ENCODE data around the gene TMEM11. TPM values are rescaled to one million over a fixed set of nuclear protein-coding genes. Genes with fewer than 3 reads are reported as not detected.
A peak's percentile ranks its signal among the peaks of the same experiment; 100 is the strongest.
"Not testable (repeated sequence)": the region's sequence is repeated elsewhere in the genome, so short reads cannot be mapped to it uniquely, and the experiment has no call there.

TMEM11 gene
- total RNA-seq, 1 donor from 2014 or later, result 34.7 TPM

- peaks cover 13% of the 10 kb centered on the region for H3K9me3 Mint-ChIP-seq
- peaks cover 8% of the 10 kb centered on the region for H3K36me3 Mint-ChIP-seq (ENCODE audit: low read depth)
- peaks cover 3% of the 10 kb centered on the region for H3K4me1 Mint-ChIP-seq
- intact Hi-C loops (cut with micrococcal nuclease), result no loop called here
- H3K4me3 Mint-ChIP-seq, result no peak overlapping the region
- no peaks in the 10 kb centered on the region for H3K27me3 Mint-ChIP-seq
- H3K27ac Mint-ChIP-seq, result no peak overlapping the region
- no peak for DNase-seq
Measured at GRCh38 chr17:21232033-21232749, 18.2 kb upstream of the TMEM11 start.

- Mint-ChIP-seq H3K36me3 (ENCODE audit: low read depth) (peaks cover 8% of the 10 kb centered on the region), H3K9me3 (peaks cover 13% of the 10 kb centered on the region), H3K27ac (no peak overlapping the region), H3K4me3 (no peak overlapping the region), H3K4me1 (peaks cover 3% of the 10 kb centered on the region), H3K27me3 (no peaks in the 10 kb centered on the region)
- intact Hi-C loops (cut with micrococcal nuclease), result no loop called here
- no peak for DNase-seq
Measured at GRCh38 chr17:21231533-21231932, 17.6 kb upstream of the TMEM11 start.

- intact Hi-C loops (cut with micrococcal nuclease), result no loop called here
- Mint-ChIP-seq H3K9me3 (no peaks in the 10 kb centered on the region), H3K4me1 (no peaks in the 10 kb centered on the region), H3K27me3 (no peaks in the 10 kb centered on the region), H3K27ac (no peak overlapping the region), H3K4me3 (no peak overlapping the region), H3K36me3 (ENCODE audit: low read depth) (no peaks in the 10 kb centered on the region)
- no peak for DNase-seq
Measured at GRCh38 chr17:21228845-21229244, 14.9 kb upstream of the TMEM11 start.

- H3K27me3 Mint-ChIP-seq, result no peaks in the 10 kb centered on the region
- no peak overlapping the region for H3K27ac Mint-ChIP-seq
- no peaks in the 10 kb centered on the region for H3K4me1 Mint-ChIP-seq
- no peaks in the 10 kb centered on the region for H3K9me3 Mint-ChIP-seq
- DNase-seq, result no peak
- intact Hi-C loops (cut with micrococcal nuclease), result no loop called here
- no peaks in the 10 kb centered on the region for H3K36me3 Mint-ChIP-seq (ENCODE audit: low read depth)
- H3K4me3 Mint-ChIP-seq, result no peak overlapping the region
Measured at GRCh38 chr17:21228111-21228510, 14.2 kb upstream of the TMEM11 start.

GRCh38 chr17:21227277-21227676 lies 13.3 kb upstream of the TMEM11 start:
- H3K4me1 Mint-ChIP-seq; DNase-seq; H3K27me3 Mint-ChIP-seq; intact Hi-C loops (cut with micrococcal nuclease); H3K9me3 Mint-ChIP-seq; H3K4me3 Mint-ChIP-seq; H3K27ac Mint-ChIP-seq; H3K36me3 Mint-ChIP-seq (ENCODE audit: low read depth): not testable (repeated sequence)

- H3K4me3 Mint-ChIP-seq, result no peak overlapping the region
- H3K9me3 Mint-ChIP-seq, result no peaks in the 10 kb centered on the region
- intact Hi-C loops (cut with micrococcal nuclease), result no loop called here
- DNase-seq, result no peak
- peaks cover 12% of the 10 kb centered on the region for H3K36me3 Mint-ChIP-seq (ENCODE audit: low read depth)
- peaks cover 2% of the 10 kb centered on the region for H3K4me1 Mint-ChIP-seq
- H3K27ac Mint-ChIP-seq, result no peak overlapping the region
- H3K27me3 Mint-ChIP-seq, result no peaks in the 10 kb centered on the region
Measured at GRCh38 chr17:21223086-21223485, 9.1 kb upstream of the TMEM11 start.

- intact Hi-C loops (cut with micrococcal nuclease), result no loop called here
- no peak for DNase-seq
- H3K9me3 Mint-ChIP-seq, result no peaks in the 10 kb centered on the region
- H3K27ac Mint-ChIP-seq, result no peak overlapping the region
- peaks cover 23% of the 10 kb centered on the region for H3K36me3 Mint-ChIP-seq (ENCODE audit: low read depth)
- no peak overlapping the region for H3K4me3 Mint-ChIP-seq
- peaks cover 27% of the 10 kb centered on the region for H3K4me1 Mint-ChIP-seq
- H3K27me3 Mint-ChIP-seq, result no peaks in the 10 kb centered on the region
Measured at GRCh38 chr17:21218831-21219380, 4.9 kb upstream of the TMEM11 start.

- H3K4me1 Mint-ChIP-seq, result peaks cover 30% of the 10 kb centered on the region
- H3K36me3 Mint-ChIP-seq (ENCODE audit: low read depth), result peaks cover 23% of the 10 kb centered on the region
- peak overlapping the region; percentile 58 for H3K27ac Mint-ChIP-seq
- no peak overlapping the region for H3K4me3 Mint-ChIP-seq
- intact Hi-C loops (cut with micrococcal nuclease), result no loop called here
- no peaks in the 10 kb centered on the region for H3K27me3 Mint-ChIP-seq
- no peaks in the 10 kb centered on the region for H3K9me3 Mint-ChIP-seq
- DNase-seq, result no peak
Measured at GRCh38 chr17:21218101-21218500, 4.1 kb upstream of the TMEM11 start.

GRCh38 chr17:21217346-21217745 lies 3.4 kb upstream of the TMEM11 start:
- intact Hi-C loops (cut with micrococcal nuclease), result no loop called here
- Mint-ChIP-seq H3K4me1 (peaks cover 35% of the 10 kb centered on the region), H3K27me3 (no peaks in the 10 kb centered on the region), H3K36me3 (ENCODE audit: low read depth) (peaks cover 23% of the 10 kb centered on the region), H3K27ac (no peak overlapping the region), H3K4me3 (no peak overlapping the region), H3K9me3 (no peaks in the 10 kb centered on the region)
- DNase-seq, result no peak

GRCh38 chr17:21215935-21216334 lies 2.0 kb upstream of the TMEM11 start:
- DNase-seq, result no peak
- Mint-ChIP-seq H3K4me1 (peaks cover 44% of the 10 kb centered on the region), H3K36me3 (ENCODE audit: low read depth) (peaks cover 16% of the 10 kb centered on the region), H3K9me3 (no peaks in the 10 kb centered on the region), H3K27me3 (no peaks in the 10 kb centered on the region), H3K27ac (peak overlapping the region; percentile 52), H3K4me3 (peak overlapping the region; percentile 90)
- intact Hi-C loops (cut with micrococcal nuclease), result loop anchor here (2.0 kb wide), 2 partner anchors 37 to 89 kb away; partner anchors contain the start of genes DHRS7B and NATD1

GRCh38 chr17:21214777-21215541 lies 998 bp upstream of the TMEM11 start:
- intact Hi-C loops (cut with micrococcal nuclease), result loop anchor here (1.0 to 2.0 kb wide), 4 partner anchors 38 to 172 kb away; partner anchors contain the start of genes DHRS7B, NATD1 and USP22
- DNase-seq, result peak; percentile 67
- Mint-ChIP-seq H3K9me3 (no peaks in the 10 kb centered on the region), H3K4me1 (peaks cover 48% of the 10 kb centered on the region), H3K36me3 (ENCODE audit: low read depth) (peaks cover 23% of the 10 kb centered on the region), H3K27me3 (no peaks in the 10 kb centered on the region), H3K27ac (peak overlapping the region; percentile 88), H3K4me3 (peak overlapping the region; percentile 90)

GRCh38 chr17:21213638-21214014 lies 335 bp downstream of the TMEM11 start:
- no peaks in the 10 kb centered on the region for H3K27me3 Mint-ChIP-seq
- no peaks in the 10 kb centered on the region for H3K9me3 Mint-ChIP-seq
- peak overlapping the region; percentile 90 for H3K4me3 Mint-ChIP-seq
- DNase-seq, result no peak
- peaks cover 22% of the 10 kb centered on the region for H3K36me3 Mint-ChIP-seq (ENCODE audit: low read depth)
- peak overlapping the region; percentile 95 for H3K27ac Mint-ChIP-seq
- intact Hi-C loops (cut with micrococcal nuclease), result loop anchor here (1.0 to 2.0 kb wide), 4 partner anchors 39 to 170 kb away; partner anchors contain the start of genes DHRS7B, NATD1 and USP22
- H3K4me1 Mint-ChIP-seq, result peaks cover 46% of the 10 kb centered on the region

- peak overlapping the region; percentile 95 for H3K27ac Mint-ChIP-seq
- H3K9me3 Mint-ChIP-seq, result no peaks in the 10 kb centered on the region
- no peaks in the 10 kb centered on the region for H3K27me3 Mint-ChIP-seq
- intact Hi-C loops (cut with micrococcal nuclease), result no loop called here
- peak overlapping the region; percentile 90 for H3K4me3 Mint-ChIP-seq
- peaks cover 20% of the 10 kb centered on the region for H3K36me3 Mint-ChIP-seq (ENCODE audit: low read depth)
- DNase-seq, result no peak
- peaks cover 45% of the 10 kb centered on the region for H3K4me1 Mint-ChIP-seq
Measured at GRCh38 chr17:21212826-21213637, 929 bp downstream of the TMEM11 start.

Measured in activated CD4-positive, alpha-beta T cell treated with anti-CD3 and anti-CD28 coated beads, Interleukin-2, amount 10 ng/mL, durations not matched to agents 24 days and 14 days (primary cell).